Vagina (tissue), 2 donors: ENCODE data around the gene NYNRIN. TPM values are rescaled to one million over a fixed set of nuclear protein-coding genes. Genes with fewer than 3 reads are reported as not detected.

Source experiments
- DNase-seq, 2 donors: peaks; one replicate each; pipeline ENCODE4 v3.0.0-alpha.2; 2017; ENCODE audit errors: extremely low spot score in 2 of 2
- H3K27ac ChIP-seq: fragments of 200-600 bp; sonication (generic); one replicate; pipeline ENCODE4 v1.5.1; 2019
- H3K27me3 ChIP-seq: fragments of 200-600 bp; sonication (generic); one replicate; pipeline ENCODE4 v1.5.1; 2019
- H3K36me3 ChIP-seq, 2 donors: fragments of 200-600 bp; sonication (generic); one replicate each; pipeline ENCODE4 v1.5.1; 2017 to 2019
- H3K4me1 ChIP-seq: fragments of 200-600 bp; sonication (generic); one replicate; pipeline ENCODE4 v1.5.1; 2019
- H3K4me3 ChIP-seq, 2 donors: fragments of 200-600 bp; sonication (generic); 1 replicate in 1 of 2; 2 replicates in 1 of 2; pipeline ENCODE4 v1.5.1; 2016 to 2019
- H3K9me3 ChIP-seq: fragments of 200-600 bp; sonication (generic); one replicate; pipeline ENCODE4 v1.5.1; 2019
- CTCF ChIP-seq, 3 experiments: fragments of 450-650 bp in 2 of 3; fragments of 200-600 bp in 1 of 3; sonication (generic) in 1 of 3; IDR thresholded peaks; one replicate each; pipeline ENCODE4 v1.5.1; 2017 to 2019; ENCODE audit warnings: antibody characterized with exemption in 3 of 3, mild to moderate bottlenecking in 2 of 3, moderate library complexity in 2 of 3
- POLR2A ChIP-seq, 2 donors: fragments of 450-650 bp; IDR thresholded peaks; one replicate each; pipeline ENCODE4 v1.6.1; 2017; ENCODE audit warnings: antibody characterized with exemption in 2 of 2, mild to moderate bottlenecking in 2 of 2, moderate library complexity in 2 of 2
- POLR2AphosphoS5 ChIP-seq, 2 donors: sonication (generic); formaldehyde crosslinking; IDR thresholded peaks; one replicate each; pipeline ENCODE4 v1.9.0; 2017; ENCODE audit warnings: antibody characterized with exemption in 2 of 2, mild to moderate bottlenecking in 2 of 2, low read depth in 1 of 2; ENCODE audit not compliant: insufficient read depth in 1 of 2
- intact Hi-C: fragments of 100-400 bp; cut with DNase I; formaldehyde crosslinking; loops from one replicate; pipeline ENCODE4 v1.15.1; 2023
- total RNA-seq: library from RNA; depleted of rRNA; stranded (reverse); fragments of >200 nt; gene quantifications from one replicate; pipeline ENCODE4 v1.2.3, GENCODE V29; 2016

The NYNRIN gene
- total RNA-seq, 1 donor from 2014 or later: 14.7 TPM

GRCh38 chr14:24411443-24412389, 12.9 kb downstream of the NYNRIN start:
- DNase-seq: no peak
- Histone ChIP-seq H3K27me3 (no peaks in the 10 kb centered on the region), H3K27ac (no peak overlapping the region), H3K9me3 (no peaks in the 10 kb centered on the region), H3K36me3 (peaks cover 0 to 44% of the 10 kb centered on the region in 2 donors), H3K4me3 (no peak overlapping the region), H3K4me1 (peaks cover 10% of the 10 kb centered on the region)
- intact Hi-C loops: no loop called here
- TF ChIP-seq POLR2A (IDR thresholded peaks at IDR 0.05) (no peak), POLR2AphosphoS5 (IDR thresholded peaks at IDR 0.05; ENCODE audit: insufficient read depth in 1 of 2, low read depth in 1 of 2) (no peak), CTCF (IDR thresholded peaks at IDR 0.05) (peak in 2 of 3 experiments; percentile 13 to 64)

- no peak overlapping the region for H3K4me3 ChIP-seq
- H3K36me3 ChIP-seq: peaks cover 0 to 28% of the 10 kb centered on the region in 2 donors
- no peaks in the 10 kb centered on the region for H3K27me3 ChIP-seq
- H3K4me1 ChIP-seq: peaks cover 15% of the 10 kb centered on the region
- intact Hi-C loops: no loop called here
- no peak for TF ChIP-seq POLR2AphosphoS5 (IDR thresholded peaks at IDR 0.05; ENCODE audit: insufficient read depth in 1 of 2, low read depth in 1 of 2)
- TF ChIP-seq CTCF (IDR thresholded peaks at IDR 0.05): no peak
- no peak for TF ChIP-seq POLR2A (IDR thresholded peaks at IDR 0.05)
- no peak overlapping the region for H3K27ac ChIP-seq
- no peak for DNase-seq
- H3K9me3 ChIP-seq: no peaks in the 10 kb centered on the region
These were observed 15.3 kb downstream of the NYNRIN start for GRCh38 chr14:24414077-24414476.

- Histone ChIP-seq H3K4me1 (peaks cover 16% of the 10 kb centered on the region), H3K27ac (no peak overlapping the region), H3K36me3 (peaks cover 0 to 20% of the 10 kb centered on the region in 2 donors), H3K9me3 (no peaks in the 10 kb centered on the region), H3K4me3 (no peak overlapping the region), H3K27me3 (no peaks in the 10 kb centered on the region)
- no peak for DNase-seq
- TF ChIP-seq POLR2A (IDR thresholded peaks at IDR 0.05) (no peak), POLR2AphosphoS5 (IDR thresholded peaks at IDR 0.05; ENCODE audit: insufficient read depth in 1 of 2, low read depth in 1 of 2) (no peak), CTCF (IDR thresholded peaks at IDR 0.05) (no peak)
- intact Hi-C loops: no loop called here
These were observed 16.1 kb downstream of the NYNRIN start for GRCh38 chr14:24414732-24415420.

- Histone ChIP-seq H3K4me1 (peaks cover 16% of the 10 kb centered on the region), H3K27ac (no peak overlapping the region), H3K36me3 (peaks cover 0 to 17% of the 10 kb centered on the region in 2 donors), H3K4me3 (no peak overlapping the region), H3K9me3 (no peaks in the 10 kb centered on the region), H3K27me3 (no peaks in the 10 kb centered on the region)
- no peak for DNase-seq
- TF ChIP-seq CTCF (IDR thresholded peaks at IDR 0.05) (no peak), POLR2A (IDR thresholded peaks at IDR 0.05) (no peak), POLR2AphosphoS5 (IDR thresholded peaks at IDR 0.05; ENCODE audit: insufficient read depth in 1 of 2, low read depth in 1 of 2) (no peak)
- intact Hi-C loops: no loop called here
These were observed 16.8 kb downstream of the NYNRIN start for GRCh38 chr14:24415421-24416253.
